Activated gamma-delta T cell (primary cell): ENCODE measurements around the gene FAM50A.

Experiments
- DNase-seq: peaks from one replicate; lab custom pipeline; 2025; lab: John Stamatoyannopoulos, UW

Gene FAM50A

GRCh38 chrX:154413142-154413541, 30.8 kb upstream of the FAM50A start:
- DNase-seq, result no peak

DNA sequence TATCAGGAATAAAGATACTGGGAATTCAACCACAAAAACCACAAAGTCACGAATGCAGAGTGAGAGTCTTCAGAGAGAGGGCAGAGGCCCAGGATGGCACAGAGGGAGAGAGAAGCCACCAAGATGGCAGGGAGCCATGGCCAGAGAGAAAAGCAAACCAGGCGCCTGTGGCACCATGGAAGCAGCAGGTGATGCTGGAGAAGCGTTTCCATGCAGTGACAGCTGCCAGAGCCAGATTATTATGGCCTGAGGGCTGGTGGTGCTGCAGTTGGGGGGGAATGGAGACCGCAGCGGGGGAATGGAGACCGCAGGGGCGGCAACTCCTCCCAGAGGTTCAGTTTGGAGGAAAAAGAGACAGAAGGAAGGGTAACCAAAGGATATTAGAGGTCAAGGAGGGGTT, 26.8 kb upstream of the FAM50A start:
- no peak for DNase-seq

GRCh38 chrX:154419189-154419588, 24.8 kb upstream of the FAM50A start:
- DNase-seq, result no peak

- no peak for DNase-seq
Measured at GRCh38 chrX:154419688-154420401, 24.1 kb upstream of the FAM50A start.

DNA sequence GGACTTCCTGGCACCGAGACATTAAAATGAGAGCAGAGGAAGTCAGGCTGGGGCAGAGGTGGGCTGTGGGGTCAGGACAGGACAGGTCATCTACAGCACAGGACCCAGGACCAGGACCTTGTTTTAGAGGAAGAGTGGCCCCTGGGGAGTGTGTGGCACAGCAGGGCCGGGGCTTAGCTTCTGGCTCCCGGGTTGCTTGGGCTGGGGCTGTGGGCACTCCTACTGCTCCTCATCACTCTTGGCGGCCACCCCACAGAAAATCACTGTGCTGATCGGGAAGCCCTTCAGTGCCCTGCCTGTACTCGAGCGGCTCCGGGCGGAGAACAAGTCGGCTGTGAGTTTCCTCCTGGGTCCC, 23.6 kb upstream of the FAM50A start:
- DNase-seq, result no peak

DNA sequence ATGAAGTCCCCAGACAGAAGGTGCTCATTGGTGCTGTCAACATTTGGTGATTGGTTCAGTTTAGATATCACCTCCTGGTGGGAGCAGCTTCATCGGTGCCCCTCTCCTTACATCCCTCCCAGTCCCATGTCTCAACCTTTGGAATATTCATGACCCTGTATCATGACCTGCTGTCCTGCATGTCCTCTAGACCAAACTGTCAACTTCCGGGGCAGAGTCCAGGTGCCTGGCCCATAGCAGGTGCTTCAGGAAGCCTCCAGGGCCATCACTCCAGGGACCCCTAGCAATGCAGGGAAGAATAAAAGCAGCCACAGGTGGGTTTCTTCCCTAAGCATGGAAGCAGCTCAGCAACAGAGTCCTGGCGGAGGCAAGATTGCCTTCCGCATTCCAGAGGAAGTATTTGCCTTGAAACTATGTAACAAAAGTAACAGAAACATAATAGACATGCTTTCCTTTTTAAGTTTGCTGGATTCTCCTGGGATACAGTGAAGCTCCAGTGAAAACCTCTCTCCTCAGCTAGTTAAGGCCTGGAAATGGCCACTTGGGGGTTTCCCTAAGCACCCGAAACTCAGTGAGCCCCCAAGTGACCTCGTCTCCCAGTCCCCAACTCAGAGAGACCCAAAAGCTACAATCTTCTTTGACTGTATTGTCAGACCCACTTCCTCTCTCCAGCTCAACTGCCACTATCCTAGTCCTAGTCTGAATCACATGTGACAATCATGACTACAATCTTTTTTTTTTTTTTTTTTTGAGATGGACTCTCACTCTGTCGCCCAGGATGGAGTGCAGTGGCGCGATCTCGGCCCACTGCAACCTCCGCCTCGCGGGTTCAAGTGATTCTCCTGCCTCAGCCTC, 16.8 kb upstream of the FAM50A start:
- no peak for DNase-seq

DNA sequence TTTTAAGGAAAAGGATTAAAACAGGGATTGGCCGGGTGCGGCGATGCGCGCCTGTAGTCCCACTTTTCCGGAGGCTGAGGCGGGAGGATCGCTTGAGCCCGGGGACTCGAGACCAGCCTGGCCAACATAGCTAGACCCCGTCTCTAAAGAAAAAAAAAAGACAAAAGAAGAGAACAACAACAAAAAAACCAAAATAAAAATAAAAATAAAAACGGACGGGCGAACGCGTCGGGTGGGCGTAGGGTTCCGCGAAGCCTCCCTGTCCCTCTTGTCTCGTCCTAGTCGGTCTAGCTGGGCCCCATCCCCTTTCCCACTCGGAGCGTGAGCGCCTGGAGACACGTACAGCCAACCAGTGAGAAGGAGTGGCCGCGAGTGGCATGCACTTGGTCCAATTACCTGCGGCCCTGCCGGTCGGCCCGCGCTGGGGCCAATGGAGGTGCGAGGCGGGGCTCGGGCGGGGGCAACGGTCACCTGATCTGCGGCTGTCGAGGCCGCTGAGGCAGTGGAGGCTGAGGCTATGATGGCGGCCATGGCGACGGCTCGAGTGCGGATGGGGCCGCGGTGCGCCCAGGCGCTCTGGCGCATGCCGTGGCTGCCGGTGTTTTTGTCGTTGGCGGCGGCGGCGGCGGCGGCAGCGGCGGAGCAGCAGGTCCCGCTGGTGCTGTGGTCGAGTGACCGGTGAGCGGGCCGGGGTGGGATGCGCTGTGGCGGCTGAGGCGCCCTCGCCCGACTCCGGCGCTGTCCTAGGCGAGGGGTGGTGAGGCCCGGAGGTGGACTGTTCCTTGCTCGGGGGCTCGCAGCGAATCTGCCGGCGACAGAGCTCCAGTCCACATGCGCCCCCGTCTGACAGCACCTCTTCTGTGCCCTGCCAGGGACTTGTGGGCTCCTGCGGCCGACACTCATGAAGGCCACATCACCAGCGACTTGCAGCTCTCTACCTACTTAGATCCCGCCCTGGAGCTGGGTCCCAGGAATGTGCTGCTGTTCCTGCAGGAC, 15.5 kb upstream of the FAM50A start, which contains the start of gene ATP6AP1:
Gene ATP6AP1 (plus strand): TSS at position 502 of the 996 bp plus-strand sequence. CDS start 16 bp downstream, at position 518.
- peak; percentile 84 for DNase-seq

GRCh38 chrX:154429711-154430110, 14.2 kb upstream of the FAM50A start:
- DNase-seq, result no peak

DNA sequence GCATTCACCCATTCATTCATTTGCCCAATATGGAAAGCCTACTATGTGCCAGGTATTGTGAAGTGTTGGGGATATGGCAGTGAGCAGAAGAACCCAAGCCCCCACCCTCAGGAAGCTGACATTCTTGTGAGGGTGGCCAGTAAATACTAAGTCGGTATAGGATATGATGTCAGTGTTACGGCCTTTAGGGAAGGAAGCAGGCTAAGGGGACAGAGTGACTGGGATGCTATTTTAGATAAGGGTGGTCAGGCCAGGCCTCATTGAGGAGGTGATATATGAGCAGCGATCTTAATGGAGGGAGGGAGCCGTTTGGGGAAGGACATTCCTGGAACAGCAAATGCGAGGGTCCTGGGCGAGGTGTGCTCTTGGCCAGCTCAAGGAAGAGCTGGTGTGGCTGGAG, 13.5 kb upstream of the FAM50A start:
- no peak for DNase-seq

- no peak for DNase-seq
Measured at GRCh38 chrX:154430916-154431315, 13.0 kb upstream of the FAM50A start.

- no peak for DNase-seq
Measured at GRCh38 chrX:154431341-154431740, 12.6 kb upstream of the FAM50A start.

GRCh38 chrX:154432210-154432609, 11.7 kb upstream of the FAM50A start:
- DNase-seq, result no peak

DNA sequence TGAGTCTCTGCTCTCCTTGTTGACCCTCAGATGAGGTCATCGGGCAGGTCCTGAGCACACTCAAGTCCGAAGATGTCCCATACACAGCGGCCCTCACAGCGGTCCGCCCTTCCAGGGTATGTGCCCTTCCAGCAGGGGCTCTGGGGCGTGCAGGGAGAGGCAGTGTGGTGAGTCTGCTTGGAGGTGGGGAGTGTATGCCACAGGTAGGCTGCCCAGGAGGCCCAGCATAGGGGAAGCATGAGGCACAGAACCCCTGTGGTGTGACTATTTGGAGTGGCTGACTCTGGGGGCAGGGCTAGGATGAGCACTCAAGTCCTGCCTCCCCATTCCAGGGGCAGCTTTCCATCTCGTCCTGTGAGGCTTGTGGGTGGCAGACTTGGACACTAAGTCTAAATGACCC, 10.3 kb upstream of the FAM50A start:
- no peak for DNase-seq

GRCh38 chrX:154434394-154435168, 9.4 kb upstream of the FAM50A start:
- DNase-seq, result no peak

DNA sequence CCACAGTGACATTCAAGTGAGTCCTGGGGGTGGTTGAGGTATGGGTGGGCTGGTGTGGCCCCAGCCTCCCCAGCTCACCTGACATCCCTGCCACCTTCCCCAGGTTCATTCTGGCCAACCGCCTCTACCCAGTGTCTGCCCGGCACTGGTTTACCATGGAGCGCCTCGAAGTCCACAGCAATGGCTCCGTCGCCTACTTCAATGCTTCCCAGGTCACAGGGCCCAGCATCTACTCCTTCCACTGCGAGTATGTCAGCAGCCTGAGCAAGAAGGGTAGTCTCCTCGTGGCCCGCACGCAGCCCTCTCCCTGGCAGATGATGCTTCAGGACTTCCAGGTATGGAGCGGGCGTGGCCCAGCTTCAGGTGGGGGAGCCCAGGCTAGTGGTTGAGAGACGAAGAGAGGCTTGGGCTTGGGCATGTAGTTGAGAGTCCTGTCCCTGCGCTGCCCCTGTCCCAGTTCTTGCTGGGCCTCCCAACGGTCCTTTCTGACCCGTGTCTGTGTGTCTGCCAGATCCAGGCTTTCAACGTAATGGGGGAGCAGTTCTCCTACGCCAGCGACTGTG, 8.7 kb upstream of the FAM50A start:
- DNase-seq, result no peak

- DNase-seq, result peak; percentile 49
Measured at GRCh38 chrX:154436374-154436982, 7.5 kb upstream of the FAM50A start.

- DNase-seq, result peak; percentile 58
Measured at GRCh38 chrX:154436983-154437752, 6.8 kb upstream of the FAM50A start, which contains the start of gene GDI1. GDI1 (plus strand) TSS chrX:154437154; CDS start chrX:154437255, 101 bp downstream.

DNA sequence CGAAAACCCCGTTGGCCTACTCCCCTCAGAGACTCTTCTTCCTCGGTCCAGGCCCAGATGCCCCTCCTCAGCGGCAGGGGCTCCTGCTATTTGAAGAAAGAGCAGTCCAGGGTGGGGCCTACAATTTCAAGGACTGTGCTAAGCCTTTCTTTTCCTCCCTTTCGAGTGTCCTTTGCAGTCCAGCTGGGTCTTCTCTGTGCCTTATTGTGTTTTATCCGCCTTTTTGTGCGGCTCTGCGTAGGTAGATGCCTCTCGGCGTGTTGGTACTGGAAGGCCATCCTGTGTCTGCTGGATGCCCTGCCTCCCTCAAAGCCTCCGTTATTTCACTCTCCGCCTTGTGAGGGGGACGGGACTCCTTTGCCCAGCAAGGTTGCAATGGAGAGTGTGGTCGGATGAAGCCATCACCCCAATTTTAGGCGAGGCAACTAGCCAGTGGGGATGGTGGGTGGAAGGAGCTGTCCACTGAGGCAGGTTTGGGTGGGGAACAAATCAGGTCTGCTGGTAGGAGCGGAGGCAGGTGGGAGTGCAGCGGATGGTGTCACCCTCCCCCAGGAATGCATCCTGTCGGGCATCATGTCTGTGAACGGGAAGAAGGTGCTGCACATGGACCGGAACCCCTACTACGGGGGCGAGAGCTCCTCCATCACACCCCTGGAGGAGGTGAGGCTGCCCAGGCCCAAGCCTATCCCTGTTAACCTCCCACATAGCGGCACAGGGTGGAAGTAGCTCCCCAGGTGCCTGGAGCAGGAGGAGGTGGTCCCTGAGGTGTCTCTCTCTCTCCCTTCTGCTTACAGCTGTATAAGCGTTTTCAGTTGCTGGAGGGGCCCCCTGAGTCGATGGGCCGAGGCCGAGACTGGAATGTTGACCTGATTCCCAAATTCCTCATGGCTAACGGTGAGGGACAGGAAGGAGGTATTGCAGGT, 5.7 kb upstream of the FAM50A start:
- no peak for DNase-seq
